GM12864 (cell line): ENCODE measurements around the gene NOX1.
"Not testable (repeated sequence)": the region's sequence is repeated elsewhere in the genome, so short reads cannot be mapped to it uniquely, and the experiment has no call there.

Experiments used
- DNase-seq: peaks from one replicate; pipeline ENCODE4 v3.0.0-alpha.2; 2011; ENCODE audit warnings: low read depth
- H3K4me3 ChIP-seq: 2 replicates; pipeline ENCODE4 v1.5.1; 2011; ENCODE audit warnings: mild to moderate bottlenecking, low read depth, low read length, control low read depth
- TF ChIP-seq, protein P1 (sequence below): IDR thresholded peaks from 2 replicates; pipeline ENCODE4 v1.5.1; 2011; ENCODE audit warnings: low read depth, mild to moderate bottlenecking, moderate library complexity, low read length, control low read depth, inconsistent platforms; ENCODE audit errors: missing control alignments

The NOX1 gene

DNA sequence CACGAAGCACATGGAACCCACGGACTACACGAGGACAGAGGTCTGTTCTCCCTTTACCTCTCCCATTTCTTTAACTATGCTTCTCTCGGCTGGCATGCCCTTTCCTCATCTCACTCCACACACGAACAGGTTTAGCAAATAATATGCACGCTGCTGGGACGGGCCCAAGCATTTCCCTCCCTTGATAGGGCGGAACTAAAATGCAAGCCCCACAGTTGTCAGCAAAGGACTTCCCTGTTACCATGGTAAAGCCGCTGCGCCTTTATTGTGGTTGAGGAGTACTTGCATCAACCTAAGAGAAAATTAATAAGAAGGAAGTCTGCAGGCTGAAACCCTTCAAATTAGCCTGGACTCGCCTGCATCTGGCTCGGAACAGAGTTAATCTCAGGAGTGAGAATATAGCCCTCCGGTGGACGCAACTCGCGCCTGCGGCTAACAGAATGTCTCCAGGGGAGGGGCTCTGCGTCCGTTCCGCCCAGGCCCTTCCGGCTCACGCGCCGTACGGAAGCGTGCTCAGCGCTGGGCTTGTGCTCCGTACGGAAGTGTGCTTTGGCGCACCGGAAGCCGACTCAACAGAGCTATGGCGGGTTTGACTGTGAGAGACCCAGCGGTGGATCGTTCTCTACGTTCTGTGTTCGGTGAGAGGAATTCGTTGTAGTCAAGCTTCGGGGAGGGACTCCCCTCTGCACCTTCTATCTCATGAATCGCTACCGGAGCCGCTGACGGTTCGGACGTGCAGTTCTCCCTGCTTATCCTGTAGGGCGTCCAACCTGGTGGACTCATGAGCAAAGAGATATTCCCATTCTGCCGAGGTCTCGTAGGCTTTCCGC is 54.1 kb downstream of the NOX1 start, which contains the start of gene CSTF2:
Gene CSTF2 (plus strand): TSS at position 555 of the 830 bp plus-strand sequence. CDS start 26 bp downstream, at position 581.
- TF ChIP-seq, protein P1, sequence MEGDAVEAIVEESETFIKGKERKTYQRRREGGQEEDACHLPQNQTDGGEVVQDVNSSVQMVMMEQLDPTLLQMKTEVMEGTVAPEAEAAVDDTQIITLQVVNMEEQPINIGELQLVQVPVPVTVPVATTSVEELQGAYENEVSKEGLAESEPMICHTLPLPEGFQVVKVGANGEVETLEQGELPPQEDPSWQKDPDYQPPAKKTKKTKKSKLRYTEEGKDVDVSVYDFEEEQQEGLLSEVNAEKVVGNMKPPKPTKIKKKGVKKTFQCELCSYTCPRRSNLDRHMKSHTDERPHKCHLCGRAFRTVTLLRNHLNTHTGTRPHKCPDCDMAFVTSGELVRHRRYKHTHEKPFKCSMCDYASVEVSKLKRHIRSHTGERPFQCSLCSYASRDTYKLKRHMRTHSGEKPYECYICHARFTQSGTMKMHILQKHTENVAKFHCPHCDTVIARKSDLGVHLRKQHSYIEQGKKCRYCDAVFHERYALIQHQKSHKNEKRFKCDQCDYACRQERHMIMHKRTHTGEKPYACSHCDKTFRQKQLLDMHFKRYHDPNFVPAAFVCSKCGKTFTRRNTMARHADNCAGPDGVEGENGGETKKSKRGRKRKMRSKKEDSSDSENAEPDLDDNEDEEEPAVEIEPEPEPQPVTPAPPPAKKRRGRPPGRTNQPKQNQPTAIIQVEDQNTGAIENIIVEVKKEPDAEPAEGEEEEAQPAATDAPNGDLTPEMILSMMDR: no peak
- H3K4me3 ChIP-seq: peak within 1 kb of the TSS; percentile 62
- DNase-seq: peak; percentile 65

DNA sequence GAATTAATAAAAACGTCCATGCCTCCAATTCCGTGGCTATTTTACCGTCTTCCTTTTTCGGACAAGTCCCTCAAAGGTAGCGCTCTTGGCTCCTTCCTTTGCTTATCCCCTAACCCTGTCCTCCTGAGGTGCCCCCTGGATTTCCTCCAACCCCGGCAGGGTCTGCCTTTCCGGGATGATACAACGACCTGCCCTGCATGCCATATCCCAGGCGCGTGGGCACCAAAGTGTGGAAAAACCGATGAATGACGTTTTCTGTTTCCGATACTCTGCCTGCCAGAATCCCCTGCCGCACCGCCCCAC is 54.7 kb downstream of the NOX1 start:
- TF ChIP-seq, protein P1: no peak
- DNase-seq: no peak
- peak overlapping the region; percentile 62 for H3K4me3 ChIP-seq

DNA sequence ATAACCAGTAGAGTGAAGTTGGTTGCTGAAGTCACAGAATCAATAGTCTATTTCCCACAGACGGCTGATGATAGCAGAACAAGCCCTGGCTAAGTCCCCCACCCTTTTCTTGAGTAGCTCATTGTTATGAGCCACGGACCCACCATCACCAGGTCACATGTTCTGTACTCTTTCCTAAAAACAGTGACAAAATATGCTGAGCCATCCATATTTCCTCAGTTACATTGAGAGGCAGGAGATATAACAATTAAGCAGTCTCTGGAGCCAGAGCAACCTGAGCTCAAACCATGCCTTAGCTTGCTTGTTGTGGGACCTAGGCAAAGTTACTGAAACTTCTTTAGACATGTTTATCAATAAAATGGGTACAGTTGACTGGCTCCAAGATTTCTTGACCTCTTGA is 56.8 kb downstream of the NOX1 start:
- DNase-seq: no peak
- TF ChIP-seq, protein P1: no peak
- H3K4me3 ChIP-seq: no peak overlapping the region

DNA sequence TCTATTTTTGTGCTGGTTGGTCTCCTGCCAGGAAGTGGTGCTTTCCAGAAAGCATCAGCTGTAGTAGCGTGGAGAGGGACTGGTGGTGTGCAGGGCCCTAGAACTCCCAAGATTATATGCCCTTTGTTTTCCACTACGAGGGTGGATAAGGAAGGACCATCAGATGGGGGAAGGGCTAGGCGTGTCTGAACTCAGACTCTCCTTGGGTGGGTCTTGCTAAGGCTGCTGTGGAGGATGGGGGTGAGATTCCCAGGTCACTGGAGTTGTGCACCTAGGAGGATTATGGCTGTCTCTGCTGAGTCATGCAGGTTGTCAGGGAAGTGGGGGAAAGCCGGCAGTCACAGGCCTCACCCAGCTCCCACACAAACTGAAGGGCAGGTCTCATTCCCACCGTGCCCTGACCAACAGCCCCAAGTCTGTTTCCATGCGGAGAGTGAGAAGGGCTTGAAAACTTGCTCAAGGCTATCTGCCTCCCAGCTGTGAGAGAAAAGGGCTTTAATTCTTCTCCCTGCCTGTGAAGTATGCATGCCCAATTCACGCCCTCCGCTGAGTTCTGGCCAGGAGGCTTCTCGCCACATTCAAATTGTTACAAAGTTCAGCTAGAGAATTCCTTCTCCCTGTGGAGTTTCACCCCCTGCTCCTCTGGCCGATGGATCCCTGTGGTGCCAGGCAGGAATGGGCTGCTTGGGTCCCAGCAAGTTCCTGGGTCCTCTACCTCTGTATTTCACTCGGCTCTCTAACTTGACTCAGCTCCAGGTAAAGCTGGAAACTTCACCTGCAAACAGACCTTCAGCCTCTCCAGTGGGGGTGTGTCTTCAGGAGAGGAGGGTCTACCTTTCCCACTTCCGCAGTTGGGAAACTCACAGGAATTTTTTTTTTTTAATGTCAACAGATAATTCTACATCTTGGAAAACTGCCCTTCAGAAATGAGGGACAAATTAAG is 61.7 kb downstream of the NOX1 start:
- no peak overlapping the region for H3K4me3 ChIP-seq
- DNase-seq: no peak
- TF ChIP-seq, protein P1: no peak

DNA sequence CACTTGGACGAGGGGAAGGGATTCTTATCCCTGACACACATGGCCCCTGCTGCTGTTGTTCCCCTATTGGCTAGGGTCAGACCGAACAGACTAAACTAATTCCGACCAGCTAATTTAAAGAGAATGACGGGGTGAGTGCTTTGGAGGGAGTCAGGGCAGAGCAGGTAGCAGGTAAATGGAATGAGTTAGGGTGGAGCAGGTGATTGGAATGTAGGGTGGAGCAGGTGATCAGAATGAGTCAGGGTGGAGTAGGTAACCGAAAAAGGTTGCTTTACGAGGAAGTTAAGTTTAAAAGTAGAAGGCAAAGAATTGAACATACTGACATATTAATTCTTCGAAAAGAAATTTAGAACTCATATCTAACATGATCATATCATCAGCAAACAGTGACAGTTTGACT is 65.9 kb downstream of the NOX1 start:
- not testable (repeated sequence) for DNase-seq

DNA sequence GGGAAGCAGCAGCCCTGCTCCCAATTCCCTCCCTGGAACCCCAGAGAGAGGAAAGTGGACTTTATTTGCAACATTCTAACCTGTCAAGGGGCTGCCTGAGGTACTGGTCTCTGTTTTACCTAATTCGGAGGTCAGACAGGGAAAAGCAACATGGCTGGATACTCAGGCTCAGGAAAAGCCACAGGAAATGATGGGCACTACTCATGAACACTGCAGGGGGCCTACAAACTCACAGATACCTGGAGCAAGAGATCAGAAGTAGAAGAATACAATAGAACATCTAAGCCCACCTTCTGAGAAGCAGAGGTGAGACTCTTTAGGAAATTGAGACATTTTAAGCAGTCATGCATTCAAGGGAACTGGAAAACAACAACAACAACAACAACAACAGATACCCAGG is 69.4 kb downstream of the NOX1 start:
- TF ChIP-seq, protein P1: no peak
- no peak overlapping the region for H3K4me3 ChIP-seq
- no peak for DNase-seq

More for the DNA sequence above, 65.9 kb downstream of the NOX1 start:
- not testable (repeated sequence) for H3K4me3 ChIP-seq

DNA sequence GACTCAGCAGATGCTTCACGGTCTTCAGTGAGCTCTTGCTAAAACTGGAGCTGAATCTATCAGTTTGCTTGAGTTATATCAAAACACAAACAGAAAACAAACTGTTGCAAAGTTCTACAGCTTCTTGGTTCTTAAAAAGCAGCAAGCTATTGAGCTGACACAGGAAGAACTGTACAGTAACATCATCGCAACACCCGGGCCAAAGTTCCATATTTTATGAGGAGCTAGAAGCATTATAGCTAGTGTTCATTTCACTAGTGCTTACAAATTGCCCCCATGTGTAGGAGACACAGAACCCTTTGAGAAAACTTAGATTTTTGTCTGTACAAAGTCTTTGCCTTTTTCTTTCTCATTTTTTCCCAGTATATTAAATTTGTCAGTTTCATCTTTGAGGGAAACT is 71.3 kb downstream of the NOX1 start:
- H3K4me3 ChIP-seq: no peak overlapping the region
- DNase-seq: no peak
- TF ChIP-seq, protein P1: no peak
